ENCODE data around the gene ABTB2.

DNA sequence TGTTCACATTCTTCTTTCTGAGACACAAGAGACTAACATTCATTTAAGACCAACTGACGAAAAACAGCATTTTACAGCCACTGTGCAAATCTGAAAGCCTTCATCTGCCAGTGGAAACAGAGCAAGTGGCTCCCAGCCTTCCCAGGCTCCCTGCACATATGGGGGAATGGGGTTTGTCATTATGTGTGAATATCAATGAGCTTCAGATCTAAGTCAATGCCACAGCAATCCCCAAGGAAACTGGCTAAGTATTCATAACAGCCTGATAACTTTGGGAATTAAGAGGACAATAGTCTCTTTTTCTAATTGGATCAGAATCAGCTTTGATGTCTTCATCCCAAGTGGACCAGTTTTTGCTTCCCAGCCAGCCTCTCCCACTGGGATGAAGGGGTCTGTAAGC lies 66.9 kb downstream of the ABTB2 start:
- TF ChIP-seq, protein P1, sequence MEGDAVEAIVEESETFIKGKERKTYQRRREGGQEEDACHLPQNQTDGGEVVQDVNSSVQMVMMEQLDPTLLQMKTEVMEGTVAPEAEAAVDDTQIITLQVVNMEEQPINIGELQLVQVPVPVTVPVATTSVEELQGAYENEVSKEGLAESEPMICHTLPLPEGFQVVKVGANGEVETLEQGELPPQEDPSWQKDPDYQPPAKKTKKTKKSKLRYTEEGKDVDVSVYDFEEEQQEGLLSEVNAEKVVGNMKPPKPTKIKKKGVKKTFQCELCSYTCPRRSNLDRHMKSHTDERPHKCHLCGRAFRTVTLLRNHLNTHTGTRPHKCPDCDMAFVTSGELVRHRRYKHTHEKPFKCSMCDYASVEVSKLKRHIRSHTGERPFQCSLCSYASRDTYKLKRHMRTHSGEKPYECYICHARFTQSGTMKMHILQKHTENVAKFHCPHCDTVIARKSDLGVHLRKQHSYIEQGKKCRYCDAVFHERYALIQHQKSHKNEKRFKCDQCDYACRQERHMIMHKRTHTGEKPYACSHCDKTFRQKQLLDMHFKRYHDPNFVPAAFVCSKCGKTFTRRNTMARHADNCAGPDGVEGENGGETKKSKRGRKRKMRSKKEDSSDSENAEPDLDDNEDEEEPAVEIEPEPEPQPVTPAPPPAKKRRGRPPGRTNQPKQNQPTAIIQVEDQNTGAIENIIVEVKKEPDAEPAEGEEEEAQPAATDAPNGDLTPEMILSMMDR (IDR thresholded peaks at IDR 0.05), result no peak
- TF ChIP-seq POLR2A (IDR thresholded peaks at IDR 0.05), result no peak

Data from right lobe of liver (tissue), 4 donors.